ENCODE data around the gene TRIM72. TPM values are rescaled to one million over a fixed set of nuclear protein-coding genes. Genes with fewer than 3 reads are reported as not detected.

Gene TRIM72
- total RNA-seq, 1 donor from 2014 or later = 0.06 TPM

DNA sequence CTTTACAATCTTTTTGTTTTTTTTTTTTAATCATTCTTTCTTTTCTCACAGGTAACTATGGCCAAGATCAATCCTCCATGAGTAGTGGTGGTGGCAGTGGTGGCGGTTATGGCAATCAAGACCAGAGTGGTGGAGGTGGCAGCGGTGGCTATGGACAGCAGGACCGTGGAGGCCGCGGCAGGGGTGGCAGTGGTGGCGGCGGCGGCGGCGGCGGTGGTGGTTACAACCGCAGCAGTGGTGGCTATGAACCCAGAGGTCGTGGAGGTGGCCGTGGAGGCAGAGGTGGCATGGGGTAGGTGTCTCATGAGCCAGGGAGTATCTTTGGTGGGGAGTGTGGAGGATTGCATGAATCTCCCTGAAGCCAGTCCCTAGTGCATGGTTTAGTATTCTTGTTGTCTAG is 29.0 kb upstream of the TRIM72 start:
- no peaks in the 10 kb centered on the region for H3K27me3 ChIP-seq (ENCODE audit: low read depth)
- H3K4me3 ChIP-seq = no peak overlapping the region
- no peaks in the 10 kb centered on the region for H3K9me3 ChIP-seq
- H3K36me3 ChIP-seq = peaks cover 77% of the 10 kb centered on the region
- DNase-seq (no peak), ATAC-seq (no peak)
- intact Hi-C loops (cut with DNase I) = no loop called here
- H3K27ac ChIP-seq = no peak overlapping the region
- peaks cover 36% of the 10 kb centered on the region for H3K4me1 ChIP-seq
- TF ChIP-seq, protein P1, sequence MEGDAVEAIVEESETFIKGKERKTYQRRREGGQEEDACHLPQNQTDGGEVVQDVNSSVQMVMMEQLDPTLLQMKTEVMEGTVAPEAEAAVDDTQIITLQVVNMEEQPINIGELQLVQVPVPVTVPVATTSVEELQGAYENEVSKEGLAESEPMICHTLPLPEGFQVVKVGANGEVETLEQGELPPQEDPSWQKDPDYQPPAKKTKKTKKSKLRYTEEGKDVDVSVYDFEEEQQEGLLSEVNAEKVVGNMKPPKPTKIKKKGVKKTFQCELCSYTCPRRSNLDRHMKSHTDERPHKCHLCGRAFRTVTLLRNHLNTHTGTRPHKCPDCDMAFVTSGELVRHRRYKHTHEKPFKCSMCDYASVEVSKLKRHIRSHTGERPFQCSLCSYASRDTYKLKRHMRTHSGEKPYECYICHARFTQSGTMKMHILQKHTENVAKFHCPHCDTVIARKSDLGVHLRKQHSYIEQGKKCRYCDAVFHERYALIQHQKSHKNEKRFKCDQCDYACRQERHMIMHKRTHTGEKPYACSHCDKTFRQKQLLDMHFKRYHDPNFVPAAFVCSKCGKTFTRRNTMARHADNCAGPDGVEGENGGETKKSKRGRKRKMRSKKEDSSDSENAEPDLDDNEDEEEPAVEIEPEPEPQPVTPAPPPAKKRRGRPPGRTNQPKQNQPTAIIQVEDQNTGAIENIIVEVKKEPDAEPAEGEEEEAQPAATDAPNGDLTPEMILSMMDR (IDR thresholded peaks at IDR 0.05) = no peak

DNA sequence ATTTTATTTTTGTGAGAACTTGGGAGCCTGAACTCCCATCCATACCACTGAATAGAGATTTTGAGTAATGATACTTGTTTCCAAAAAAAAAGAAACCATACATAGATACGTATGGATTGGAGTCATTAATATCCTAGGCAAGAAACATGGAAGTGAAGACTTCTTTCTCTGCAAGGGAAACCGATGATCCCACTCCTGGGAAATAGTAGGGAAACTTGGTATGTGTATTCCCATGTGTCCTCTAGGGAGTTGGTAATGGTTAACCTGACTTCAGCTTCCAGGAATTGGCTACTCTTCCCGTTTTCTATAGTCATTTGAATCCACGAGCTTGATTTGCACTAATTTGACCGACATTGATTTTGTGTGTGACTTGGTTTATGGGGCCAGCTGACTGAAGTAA is 28.6 kb upstream of the TRIM72 start:
- DNase-seq (no peak), ATAC-seq (no peak)
- Histone ChIP-seq H3K4me3 (no peak overlapping the region), H3K27ac (no peak overlapping the region), H3K27me3 (ENCODE audit: low read depth) (no peaks in the 10 kb centered on the region), H3K9me3 (no peaks in the 10 kb centered on the region), H3K36me3 (peaks cover 82% of the 10 kb centered on the region), H3K4me1 (peaks cover 36% of the 10 kb centered on the region)
- intact Hi-C loops (cut with DNase I) = no loop called here
- TF ChIP-seq, protein P1 (IDR thresholded peaks at IDR 0.05) = no peak

DNA sequence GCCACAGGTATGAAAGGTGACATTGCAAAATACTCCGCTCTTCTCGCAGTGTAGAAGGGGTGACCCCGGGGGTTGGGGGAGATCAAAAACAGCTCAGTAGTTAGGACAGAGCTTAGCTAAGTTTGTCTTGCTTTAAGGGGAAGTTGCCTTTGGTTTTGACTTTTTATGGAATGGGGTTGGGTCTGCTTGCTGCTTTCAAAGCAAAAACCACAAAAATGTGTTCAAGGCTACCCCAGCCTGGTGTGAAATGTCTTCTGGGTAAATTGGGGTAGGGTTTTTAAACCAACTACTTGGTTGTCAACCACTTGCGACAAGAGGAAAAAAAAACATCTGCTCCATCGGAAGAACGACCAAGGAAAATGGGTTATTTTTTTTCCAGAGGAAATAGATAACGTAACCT is 27.7 kb upstream of the TRIM72 start:
- TF ChIP-seq, protein P1 (IDR thresholded peaks at IDR 0.05) = no peak
- H3K4me1 ChIP-seq = peaks cover 34% of the 10 kb centered on the region
- no peak overlapping the region for H3K4me3 ChIP-seq
- no peaks in the 10 kb centered on the region for H3K27me3 ChIP-seq (ENCODE audit: low read depth)
- H3K36me3 ChIP-seq = peaks cover 90% of the 10 kb centered on the region
- no peaks in the 10 kb centered on the region for H3K9me3 ChIP-seq
- DNase-seq (no peak), ATAC-seq (no peak)
- no peak overlapping the region for H3K27ac ChIP-seq
- intact Hi-C loops (cut with DNase I) = no loop called here

DNA sequence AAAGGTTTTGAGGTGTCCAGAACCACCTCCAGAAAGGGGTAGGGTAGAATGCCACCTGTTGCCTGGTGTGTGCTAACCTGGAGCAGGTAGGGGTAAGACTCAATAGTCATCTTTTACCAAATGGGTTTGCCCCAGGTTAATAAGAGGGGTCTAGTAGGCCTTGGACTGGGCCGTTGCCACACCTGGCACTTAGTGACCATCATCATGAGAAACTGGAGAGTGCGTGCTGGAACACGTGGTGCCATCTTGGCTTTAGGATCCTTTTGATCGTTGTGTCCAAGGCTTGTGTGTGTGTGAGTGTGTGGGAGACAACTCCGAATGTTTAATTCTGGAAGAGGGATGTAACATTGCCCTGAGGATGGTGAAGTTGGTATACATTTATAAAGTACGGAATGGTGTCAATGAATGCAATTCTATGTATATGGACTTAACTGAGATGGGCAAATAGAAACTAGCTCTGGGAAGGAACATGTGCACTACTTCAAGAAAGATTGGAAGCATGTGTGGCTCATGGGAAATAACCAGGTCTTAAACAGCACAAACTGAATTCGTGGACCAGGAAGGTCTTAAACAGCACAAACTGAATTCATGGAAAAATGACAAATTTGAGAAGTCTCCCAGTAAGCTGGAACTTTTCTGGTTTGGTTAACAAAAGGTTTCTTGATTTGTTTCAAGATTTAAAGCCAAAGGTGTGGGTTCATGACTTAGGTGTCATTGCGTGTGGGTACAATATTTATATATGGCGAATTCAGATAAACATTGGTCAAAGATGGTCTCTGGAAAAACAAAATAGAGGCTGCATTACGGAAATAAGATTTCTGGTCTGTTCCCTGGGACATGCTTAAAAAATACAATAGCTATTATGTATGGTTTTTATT is 26.8 kb upstream of the TRIM72 start:
- Histone ChIP-seq H3K27me3 (ENCODE audit: low read depth) (no peaks in the 10 kb centered on the region), H3K4me1 (peaks cover 24% of the 10 kb centered on the region), H3K27ac (no peak overlapping the region), H3K36me3 (peaks cover 100% of the 10 kb centered on the region), H3K9me3 (no peaks in the 10 kb centered on the region), H3K4me3 (no peak overlapping the region)
- no peak for DNase-seq
- TF ChIP-seq, protein P1 (IDR thresholded peaks at IDR 0.05) = no peak
- intact Hi-C loops (cut with DNase I) = no loop called here
- no peak for ATAC-seq

DNA sequence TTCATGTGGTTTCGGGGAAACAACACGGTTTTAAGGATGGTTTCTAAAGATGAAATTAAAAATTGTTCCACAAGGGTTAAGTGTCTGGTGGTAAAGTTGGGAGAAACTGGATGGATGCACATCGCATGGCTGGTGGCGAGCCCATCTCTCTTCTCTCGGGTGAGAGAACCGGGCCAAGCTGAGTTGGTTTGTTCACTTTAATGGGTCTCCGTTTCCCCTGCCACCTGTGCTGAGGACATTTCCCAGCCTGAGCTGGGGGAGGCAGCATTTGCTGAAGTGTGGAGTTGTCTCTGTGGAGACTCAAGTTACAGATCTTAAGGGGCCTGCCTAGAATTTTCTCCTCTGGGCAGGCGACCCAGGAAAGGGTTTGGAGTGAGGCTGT is 26.1 kb upstream of the TRIM72 start:
- Histone ChIP-seq H3K9me3 (no peaks in the 10 kb centered on the region), H3K36me3 (peaks cover 100% of the 10 kb centered on the region), H3K4me1 (peaks cover 17% of the 10 kb centered on the region), H3K27me3 (ENCODE audit: low read depth) (no peaks in the 10 kb centered on the region), H3K4me3 (no peak overlapping the region), H3K27ac (no peak overlapping the region)
- intact Hi-C loops (cut with DNase I) = no loop called here
- no peak for DNase-seq
- TF ChIP-seq, protein P1 (IDR thresholded peaks at IDR 0.05) = no peak
- ATAC-seq = no peak

Data from lower lobe of right lung (tissue), 2 donors.